Activated CD4-positive, alpha-beta T cell treated with anti-CD3 and anti-CD28 coated beads, Interleukin-2, amount 50 U/mL, for 4 hours (primary cell): ENCODE results near the gene UBIAD1.
"Not testable (repeated sequence)": the region's sequence is repeated elsewhere in the genome, so short reads cannot be mapped to it uniquely, and the experiment has no call there.

Source experiments
- DNase-seq, 2 experiments: peaks; one replicate each; pipeline ENCODE4 v3.0.0-alpha.2; 2020

UBIAD1 gene

GRCh38 chr1:11272832-11273594 is at the start of gene UBIAD1:
Gene UBIAD1, plus strand, starts transcription at chr1:11273198. Its CDS starts 334 bp downstream, at chr1:11273532.
- peak; percentile 83 to 85 for DNase-seq

DNA sequence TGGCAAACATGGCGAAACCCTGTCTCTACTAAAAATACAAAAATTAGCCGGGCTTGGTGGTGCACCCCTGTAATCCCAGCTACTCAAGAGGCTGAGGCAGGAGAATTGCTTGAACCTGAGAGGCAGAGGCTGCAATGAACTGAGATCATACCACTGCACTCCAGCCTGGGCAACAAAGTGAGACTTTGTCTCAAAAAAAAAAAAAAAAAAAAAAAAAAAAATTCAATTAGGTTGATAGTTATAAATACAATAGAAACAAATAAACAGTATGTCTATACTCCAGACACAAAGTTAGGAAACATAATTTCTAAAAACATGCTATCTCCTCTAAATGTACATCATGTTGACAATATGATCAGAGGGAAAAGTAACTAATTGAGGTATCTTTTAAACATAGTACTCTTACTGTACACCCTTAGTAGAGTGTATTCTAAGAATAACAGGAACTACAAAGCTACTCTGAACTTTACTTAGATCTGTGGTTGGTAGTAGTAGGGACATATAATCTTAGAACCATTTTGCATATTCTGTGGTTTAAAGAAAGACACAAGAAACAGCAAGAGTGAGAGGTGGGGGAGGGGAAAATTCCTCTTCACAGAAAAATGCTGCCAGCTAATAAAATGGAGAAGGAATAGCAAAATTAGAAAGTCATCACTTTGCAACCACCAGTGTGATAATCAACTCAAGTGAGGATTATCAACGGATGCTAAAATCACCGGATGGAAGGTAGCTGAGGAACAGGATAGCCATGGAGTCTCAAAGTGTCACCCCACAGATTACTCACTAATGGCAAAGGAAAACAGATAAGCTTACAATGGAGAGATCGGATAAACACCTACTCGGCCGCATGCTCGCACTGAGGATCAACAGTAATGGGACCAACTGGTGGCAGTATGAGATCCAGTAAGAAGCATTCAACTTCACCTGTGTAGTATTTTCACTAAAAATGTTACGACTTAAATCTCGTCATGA is 45.6 kb upstream of the UBIAD1 start:
- no peak for DNase-seq

GRCh38 chr1:11229203-11229602 is 43.8 kb upstream of the UBIAD1 start:
- DNase-seq, result no peak

DNA sequence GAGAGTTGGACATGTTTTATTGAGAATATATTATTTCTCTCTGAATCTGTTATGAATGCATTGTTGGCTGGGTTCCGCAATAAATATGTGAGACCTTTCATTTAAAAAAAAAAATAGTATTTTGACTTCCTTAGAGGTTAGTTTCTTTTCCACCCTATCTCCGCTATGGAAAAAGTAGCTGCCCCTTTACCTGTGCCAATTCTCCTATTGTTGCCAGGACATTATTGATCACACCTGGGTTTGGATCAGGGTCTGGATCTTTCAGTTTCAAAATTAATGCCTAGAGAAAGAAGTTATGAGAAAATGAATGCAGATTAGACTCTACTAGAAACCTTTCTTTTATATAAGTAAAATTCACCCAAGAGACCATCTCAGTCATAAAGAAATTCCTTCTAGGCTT is 39.8 kb upstream of the UBIAD1 start:
- DNase-seq, result no peak

DNA sequence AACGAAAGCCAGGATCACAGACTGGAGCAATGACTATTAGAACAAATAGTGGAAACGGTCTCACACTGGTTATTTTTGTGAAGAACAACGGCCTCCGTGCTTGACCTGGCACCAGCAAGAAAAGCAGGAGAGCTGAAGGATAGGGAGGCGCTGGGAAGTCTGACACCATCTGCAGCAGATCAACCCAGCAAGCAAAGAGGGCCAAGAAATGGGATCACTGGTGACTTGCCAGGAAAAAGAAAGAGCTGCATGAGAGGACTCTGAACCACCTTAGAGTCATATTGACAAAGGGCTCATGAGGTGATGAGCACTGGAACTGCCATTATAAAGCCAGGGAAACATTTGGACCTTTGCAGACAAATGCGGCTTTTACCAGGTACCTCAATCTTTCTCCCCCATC is 35.6 kb upstream of the UBIAD1 start:
- DNase-seq, result no peak

DNA sequence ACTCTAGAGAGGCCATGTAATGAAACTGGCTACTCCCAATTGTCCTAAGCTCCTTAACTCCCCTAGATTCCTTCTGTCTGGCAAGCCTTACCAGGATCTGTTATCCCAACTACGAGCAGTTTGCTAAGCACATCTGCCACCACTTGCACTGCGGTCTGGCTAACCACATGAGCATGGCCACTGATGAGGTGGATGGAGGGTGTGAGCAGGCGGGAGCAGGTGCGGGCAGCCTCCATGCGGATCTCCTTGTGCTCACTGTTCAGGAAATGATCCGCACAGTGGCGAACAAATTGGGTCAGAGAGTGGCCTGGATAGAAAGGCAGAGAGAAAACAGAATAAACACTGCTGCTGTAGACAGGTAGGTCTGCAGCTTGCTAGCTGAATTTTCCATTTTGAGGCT is 34.7 kb upstream of the UBIAD1 start:
- DNase-seq, result no peak

DNA sequence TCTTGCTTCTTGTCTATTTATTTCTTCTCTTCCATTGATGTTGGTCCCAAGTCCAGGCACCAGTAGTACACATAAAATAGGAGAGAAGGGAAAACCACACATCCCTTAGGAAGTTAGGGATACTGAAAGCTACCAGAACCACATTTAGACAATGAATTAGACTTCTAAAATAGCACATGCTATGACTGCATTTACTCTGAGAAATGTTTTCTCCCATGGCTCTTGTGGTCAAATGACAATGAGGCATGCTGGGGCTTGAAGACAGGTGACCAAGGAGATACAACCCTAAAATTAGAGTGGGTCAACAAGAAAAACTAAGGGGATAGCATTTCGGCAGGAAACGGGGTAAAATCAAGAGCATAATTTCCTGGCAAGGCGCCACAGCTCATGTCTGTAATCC is 27.8 kb upstream of the UBIAD1 start:
- DNase-seq, result no peak

DNA sequence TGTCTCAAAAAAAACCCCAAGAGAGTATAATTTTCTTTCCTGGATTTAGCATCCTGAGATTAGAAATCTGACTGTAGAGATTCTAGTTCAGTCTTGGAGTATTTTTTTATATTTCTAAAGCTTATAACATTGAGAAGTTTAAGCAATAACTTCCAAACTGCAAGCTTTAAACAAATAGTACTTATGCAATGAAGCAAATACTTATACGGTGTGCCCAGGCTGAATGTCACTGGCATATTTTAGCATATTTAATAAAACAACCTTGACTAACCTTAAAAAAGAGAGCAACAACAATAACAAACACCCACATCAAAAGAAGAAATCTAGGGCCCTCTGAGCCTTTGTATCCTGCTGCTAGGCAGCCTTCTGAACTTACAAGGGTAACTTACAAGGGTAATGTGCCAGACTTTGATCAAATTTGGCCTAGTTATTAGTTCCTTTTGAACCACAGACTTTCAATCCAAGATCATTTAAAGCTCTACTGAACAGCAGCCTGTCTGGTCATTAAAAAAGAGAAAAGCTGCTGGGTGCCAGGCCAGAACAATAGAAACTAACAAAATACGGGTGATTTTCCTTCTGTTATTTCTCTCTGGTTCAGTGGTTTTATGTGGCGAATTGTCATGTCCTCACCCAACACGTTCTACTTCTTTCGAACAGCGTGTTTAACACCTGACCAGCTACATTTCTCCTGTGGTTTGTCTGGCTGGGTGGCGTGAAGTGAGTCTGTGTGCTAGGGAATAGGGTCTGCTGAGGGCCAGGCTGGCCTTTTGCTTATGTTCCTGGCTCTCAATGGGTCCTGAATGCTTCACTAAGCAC is 26.9 kb upstream of the UBIAD1 start:
- no peak for DNase-seq

DNA sequence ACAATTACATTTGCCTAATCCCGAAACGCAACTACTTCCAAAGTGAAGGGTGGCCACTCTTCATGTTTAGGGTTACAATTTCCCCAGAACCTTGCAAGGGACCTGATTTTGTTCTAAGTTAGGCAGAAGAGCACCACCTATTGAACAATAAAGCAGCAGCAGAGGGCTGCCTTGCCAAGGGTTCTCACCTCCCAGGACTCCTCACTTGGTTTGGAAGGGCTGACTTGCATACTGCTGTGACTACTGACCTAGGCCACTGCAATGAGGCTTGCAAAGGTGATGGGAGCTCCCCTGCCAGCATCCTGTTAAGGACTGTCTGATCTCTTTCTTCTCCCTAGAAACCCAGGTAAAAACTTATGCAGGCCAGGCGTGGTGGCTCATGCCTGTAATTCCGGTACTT is 24.8 kb upstream of the UBIAD1 start:
- no peak for DNase-seq

DNA sequence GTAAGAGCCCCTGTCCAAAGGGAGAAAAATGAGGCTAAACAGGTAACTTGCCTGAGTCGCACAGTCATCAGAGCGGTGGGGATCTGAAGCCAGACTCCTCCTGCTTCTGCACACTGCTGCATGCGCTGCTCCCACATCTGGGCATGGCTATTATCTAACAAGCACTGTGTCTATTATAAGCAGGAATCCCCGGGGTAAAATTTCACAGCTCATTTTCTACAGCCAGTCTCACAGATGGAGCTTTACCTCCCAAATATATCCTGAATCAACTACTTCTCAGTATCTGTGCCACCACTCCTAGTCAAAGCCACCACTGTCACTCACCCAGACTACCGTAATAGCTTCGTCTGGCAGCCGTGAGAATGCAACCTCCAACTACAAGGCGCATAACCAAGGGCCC is 20.5 kb upstream of the UBIAD1 start:
- DNase-seq, result no peak

DNA sequence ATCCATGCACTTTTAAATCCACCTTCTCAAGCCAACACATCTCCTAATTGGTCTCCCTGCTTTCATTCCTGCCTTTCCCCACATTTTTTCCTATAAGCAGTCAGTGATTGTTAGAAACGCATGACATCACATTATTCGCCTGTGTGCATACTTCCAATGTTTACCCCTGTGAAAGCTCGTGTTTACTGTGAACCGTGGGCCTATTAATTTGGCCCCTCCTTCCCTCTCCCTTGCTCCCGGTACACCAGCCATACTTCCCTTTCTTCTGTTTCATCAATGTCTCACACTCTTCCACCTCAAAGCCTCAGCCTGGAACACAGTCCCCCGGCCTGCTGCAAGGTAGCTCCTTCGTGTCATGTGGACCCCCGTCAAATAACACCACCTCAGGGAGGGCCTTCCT is 19.8 kb upstream of the UBIAD1 start:
- DNase-seq, result no peak

DNA sequence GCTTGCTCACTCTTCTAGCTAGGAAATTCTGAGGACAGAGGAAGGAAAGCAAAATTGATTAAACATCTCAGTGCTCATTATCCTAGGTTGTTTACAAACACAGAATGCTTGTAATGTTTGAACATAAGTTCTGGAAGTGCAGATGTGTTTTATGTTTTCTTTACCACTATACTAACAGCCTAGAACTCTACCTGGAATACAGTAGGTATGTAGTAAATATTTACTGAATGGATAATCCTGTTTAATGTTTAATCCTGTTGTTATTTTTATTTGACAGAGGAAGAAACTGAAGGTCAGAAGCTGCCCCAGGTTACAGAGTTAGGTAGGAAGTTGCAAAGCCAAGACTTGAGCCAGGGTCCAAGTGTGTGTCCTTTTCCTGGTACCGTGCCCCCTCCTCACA is 16.7 kb upstream of the UBIAD1 start:
- DNase-seq, result no peak

DNA sequence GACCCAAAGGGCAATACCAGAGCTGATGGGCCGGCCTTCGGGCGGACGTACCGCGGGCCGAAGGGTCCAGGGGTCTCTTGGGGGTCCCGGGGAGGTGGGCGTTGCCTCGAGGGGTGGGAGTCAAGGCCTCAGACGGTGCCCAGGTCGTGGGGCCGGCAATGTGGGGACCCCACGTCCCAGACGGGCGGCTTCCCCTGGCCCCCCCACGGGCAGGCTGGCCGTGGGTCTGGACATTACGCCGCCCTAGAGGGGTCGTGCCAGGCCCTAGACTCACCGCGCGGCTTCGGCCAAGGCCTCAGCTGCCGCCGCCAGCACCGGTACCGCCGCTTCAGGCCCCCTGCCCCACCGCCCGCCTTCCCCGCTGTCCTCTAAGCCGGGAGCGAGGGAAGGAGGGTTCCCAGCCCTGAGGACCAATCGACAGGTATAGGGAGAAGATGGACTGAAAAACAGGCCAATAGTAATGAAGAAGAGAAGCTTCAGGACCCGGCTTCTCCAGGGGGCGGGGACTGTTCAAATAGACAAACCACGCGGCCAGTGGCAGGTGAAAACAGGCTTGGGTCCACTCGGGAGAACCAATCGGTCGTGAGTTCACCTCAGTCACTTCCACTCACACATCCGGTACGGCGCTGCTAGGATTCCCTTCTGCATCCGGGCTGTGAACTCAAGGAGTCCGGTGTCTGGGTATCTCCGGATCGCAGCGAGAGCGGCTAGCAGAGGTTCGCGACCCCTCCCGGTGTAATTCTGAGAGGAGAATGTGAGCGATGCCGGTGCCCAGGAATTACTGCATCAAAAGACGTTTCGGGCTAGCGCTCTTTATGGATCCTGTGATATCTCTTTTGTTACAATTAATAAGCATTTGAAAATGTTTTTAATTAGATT is 10.6 kb upstream of the UBIAD1 start, which contains the start of gene MTOR:
TSS of gene MTOR (minus strand) at position 381 of the 879 bp plus-strand sequence. CDS start 3,142 bp downstream, outside the sequence.
- DNase-seq, result peak; percentile 96

- no peak for DNase-seq
Measured at GRCh38 chr1:11266268-11267074, 6.5 kb upstream of the UBIAD1 start.

DNA sequence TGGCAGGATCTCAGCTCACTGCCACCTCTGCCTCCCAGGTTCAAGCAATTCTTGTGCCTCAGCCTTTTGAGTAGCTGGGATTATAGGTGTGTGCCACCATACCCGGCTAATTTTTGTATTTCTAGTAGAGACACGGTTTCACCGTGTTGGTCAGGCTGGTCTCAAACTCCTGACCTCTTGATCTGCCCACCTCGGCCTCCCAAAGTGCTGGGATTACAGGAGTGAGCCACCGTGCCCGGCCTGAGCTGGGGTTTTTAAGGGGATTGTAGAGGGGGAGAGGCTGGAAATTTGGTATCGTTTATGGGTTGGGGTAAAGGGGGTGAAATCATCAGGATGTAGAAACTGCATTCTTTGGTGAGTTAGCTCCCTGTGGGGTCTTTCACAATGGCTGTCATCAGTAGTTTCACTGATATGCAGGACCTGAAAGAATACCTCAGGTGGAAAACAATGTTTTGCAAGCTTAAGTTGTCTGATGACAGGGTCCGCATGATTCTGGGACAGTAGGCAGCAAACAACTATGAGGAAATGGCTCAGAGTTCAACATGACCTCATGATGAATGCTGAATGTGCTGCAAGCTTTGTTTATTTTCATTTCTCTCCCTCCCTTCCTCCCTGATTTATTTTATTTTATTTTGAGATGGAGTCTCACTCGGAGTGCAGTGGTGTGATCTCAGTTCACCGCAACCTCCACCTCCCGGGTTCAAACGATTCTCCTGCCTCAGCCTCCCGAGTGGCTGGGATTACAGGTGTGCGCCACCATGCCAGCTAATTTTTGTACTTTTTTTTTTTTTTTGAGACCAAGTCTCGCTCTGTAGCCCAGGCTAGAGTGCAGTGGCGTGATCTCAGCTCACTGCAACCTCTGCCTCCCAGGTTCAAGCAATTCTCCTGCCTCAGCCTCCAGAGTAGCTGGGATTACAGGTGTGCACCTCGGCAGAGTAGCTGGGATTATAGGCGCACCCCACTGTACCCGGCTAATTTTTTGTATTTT is 5.4 kb upstream of the UBIAD1 start:
- not testable (repeated sequence) for DNase-seq

DNA sequence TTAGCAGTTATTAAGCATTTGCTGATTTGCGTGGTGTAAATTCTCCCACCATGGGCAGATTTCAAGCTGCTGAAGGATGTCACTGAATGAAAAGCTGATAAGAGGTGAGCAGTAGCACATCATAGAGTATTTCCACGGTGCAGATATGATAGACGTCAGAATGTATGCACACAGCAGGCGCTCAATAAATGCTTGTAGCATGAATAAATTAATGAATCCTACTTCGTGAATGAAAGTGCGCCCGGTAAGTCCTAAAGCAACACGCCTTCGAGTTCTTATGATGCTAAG is 510 bp upstream of the UBIAD1 start:
- DNase-seq, result no peak

GRCh38 chr1:11273595-11274234 is 717 bp downstream of the UBIAD1 start:
- DNase-seq, result no peak

- DNase-seq, result no peak
Measured at GRCh38 chr1:11279152-11279551, 6.2 kb downstream of the UBIAD1 start.

- no peak for DNase-seq
Measured at GRCh38 chr1:11279630-11280029, 6.6 kb downstream of the UBIAD1 start.
